Pulmonary artery endothelial cell (primary cell): Measurements from ENCODE around the gene SNX13. TPM values are rescaled to one million over a fixed set of nuclear protein-coding genes. Genes with fewer than 3 reads are reported as not detected.

Experiments used
- DNase-seq: peaks from one replicate; pipeline ENCODE4 v3.0.0-alpha.2; 2011; ENCODE audit warnings: low read depth, low spot score
- total RNA-seq: library from RNA; depleted of rRNA; stranded (reverse); fragments of >200 nt; gene quantifications from 2 replicates; pipeline ENCODE4 v1.2.3, GENCODE V29; 2014

Gene SNX13
- total RNA-seq, 1 donor from 2014 or later: 26.6 TPM

GRCh38 chr7:17948526-17949238 is 8.4 kb upstream of the SNX13 start:
- DNase-seq: no peak

DNA sequence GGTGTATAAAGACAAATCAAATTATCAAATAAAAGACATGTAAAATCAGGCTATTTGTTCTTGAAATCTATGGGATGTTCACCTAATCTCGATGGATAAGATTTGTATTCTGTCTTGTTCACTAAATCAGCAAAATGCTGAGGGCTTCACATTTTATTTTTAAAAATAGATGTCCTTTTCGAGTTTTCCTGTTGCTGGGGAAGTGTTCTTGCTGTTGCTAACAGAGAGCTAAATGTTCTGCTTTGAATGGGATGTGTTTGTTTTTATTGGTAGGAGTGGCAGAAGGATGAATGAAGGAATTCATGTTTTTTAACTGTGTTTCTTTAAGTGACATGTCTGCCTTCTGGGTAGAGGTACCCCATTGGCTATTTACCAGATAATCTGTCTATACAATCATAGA is 7.3 kb upstream of the SNX13 start:
- no peak for DNase-seq

DNA sequence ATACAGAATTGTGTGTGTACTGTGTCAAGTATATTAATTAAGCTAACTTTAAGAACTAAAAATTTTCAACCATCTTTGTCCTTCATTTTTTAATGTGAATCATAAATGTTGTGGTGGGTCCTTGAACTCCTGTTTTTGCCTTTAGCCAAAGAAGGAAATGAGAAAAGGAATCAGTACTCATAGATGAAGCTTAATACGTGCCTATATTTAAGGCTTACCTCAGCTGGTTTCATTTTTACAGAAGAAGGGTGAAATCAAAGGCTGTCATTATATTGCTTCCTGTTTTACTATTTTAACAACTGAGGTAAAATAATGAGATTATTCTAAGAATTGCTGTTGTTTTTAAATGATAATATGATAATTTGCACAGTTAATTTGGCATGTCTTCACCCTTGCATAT is 6.3 kb upstream of the SNX13 start:
- no peak for DNase-seq

DNA sequence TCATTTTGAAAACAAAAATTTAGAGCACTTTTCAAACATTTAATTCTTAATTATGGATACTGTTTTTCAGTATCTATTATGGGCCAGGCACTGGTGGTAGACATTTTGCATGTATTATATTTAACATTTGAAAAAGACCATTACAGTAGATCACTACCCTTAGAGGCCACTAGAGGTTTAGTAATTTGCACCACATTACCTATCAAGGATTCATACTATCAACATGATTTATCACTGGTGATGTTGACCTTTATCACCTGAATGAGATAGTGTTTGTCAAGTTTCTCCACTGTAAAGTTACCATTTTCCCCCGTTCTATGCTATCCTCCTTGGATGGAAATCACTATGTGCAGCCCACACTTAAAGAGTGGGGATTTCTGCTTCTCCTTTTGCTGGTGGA is 4.4 kb upstream of the SNX13 start:
- no peak for DNase-seq

GRCh38 chr7:17943006-17943405 is 2.7 kb upstream of the SNX13 start:
- no peak for DNase-seq

- DNase-seq: no peak
These were observed 1.9 kb upstream of the SNX13 start for GRCh38 chr7:17942231-17942630.

GRCh38 chr7:17940951-17941431 is 697 bp upstream of the SNX13 start:
- DNase-seq: no peak

- DNase-seq: no peak
These were observed 540 bp downstream of the SNX13 start for GRCh38 chr7:17939606-17940301.

DNA sequence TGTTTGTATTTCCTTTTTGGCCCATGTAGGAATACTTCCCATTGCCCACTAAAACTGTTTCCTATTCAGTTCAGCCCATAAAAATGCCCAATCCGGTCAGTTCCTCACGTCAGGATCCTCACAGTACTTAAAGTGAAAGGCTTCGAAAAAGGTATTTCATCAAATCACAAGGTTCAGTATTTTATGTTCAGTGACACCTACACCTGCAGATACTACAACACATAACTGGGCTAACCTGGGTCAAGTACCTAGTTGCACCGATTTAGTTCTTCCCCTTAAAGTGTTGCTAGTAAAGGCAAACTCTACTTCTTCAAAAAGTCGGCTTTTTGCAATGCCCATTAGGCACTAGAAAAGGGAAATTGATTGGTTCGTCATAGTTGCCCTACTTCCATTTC is 1.1 kb downstream of the SNX13 start:
- no peak for DNase-seq

- DNase-seq: no peak
These were observed 2.7 kb downstream of the SNX13 start for GRCh38 chr7:17937506-17938120.

- DNase-seq: no peak
These were observed 4.0 kb downstream of the SNX13 start for GRCh38 chr7:17936321-17936720.

- no peak for DNase-seq
These were observed 5.6 kb downstream of the SNX13 start for GRCh38 chr7:17934612-17935240.

DNA sequence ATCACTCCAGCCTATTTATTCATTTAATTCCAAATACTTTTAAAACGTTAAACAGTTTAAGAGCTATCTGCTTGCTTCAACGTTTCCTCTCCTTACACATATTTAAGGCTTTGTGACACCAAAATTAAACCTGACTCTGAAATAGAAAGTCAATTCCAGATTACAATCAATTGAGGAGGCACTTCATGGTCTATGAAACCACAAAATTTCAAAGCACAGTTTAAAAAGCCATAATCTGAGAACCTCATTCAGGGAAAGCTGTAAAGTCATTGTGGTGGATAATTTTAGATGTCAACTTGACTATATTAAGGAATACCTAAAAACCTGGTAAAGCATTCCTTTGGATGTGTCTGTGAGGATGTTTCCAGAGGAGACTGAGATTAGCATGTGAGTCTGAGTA is 6.2 kb downstream of the SNX13 start:
- no peak for DNase-seq

GRCh38 chr7:17932770-17933169 is 7.5 kb downstream of the SNX13 start:
- no peak for DNase-seq

DNA sequence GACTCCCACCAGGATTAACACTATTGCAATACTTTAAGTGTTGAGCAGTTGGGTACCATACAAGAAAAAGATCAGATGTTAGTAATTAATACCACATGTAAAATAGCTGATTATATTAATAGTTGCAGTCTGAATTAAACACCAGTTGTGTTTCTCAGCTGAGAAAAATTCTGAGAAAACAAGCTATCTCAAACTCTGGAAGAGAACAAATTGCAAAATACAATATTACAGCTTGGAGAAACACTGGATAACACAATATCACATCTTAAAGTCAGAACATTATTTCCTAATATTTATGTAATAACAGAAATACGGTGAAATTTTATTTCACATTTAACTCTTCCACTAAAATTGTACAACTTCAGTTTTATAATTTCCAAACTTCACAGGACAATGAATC is 9.2 kb downstream of the SNX13 start:
- no peak for DNase-seq

DNA sequence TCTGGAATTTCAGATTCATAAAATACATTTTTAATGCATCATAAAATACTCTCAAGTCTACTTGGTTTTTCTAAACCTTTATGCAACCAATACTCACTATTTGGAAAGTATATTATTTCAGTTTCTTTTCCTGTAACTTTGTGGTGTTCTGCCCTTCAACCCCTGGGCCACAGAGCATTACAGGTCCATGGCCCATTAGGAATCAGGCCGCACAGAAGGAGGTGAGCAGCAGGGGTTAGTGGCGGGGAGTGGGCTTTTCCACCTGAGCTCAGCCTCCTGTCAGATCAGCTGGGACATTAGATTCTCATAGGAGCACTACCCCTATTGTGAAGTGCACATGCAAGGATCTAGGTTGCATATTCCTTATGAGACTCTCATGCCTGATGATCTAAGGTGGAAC is 9.7 kb downstream of the SNX13 start:
- no peak for DNase-seq

GRCh38 chr7:17929647-17930395 is 10.5 kb downstream of the SNX13 start:
- no peak for DNase-seq

- DNase-seq: no peak
These were observed 12.2 kb downstream of the SNX13 start for GRCh38 chr7:17928055-17928454.

GRCh38 chr7:17921857-17922416 is 18.4 kb downstream of the SNX13 start:
- DNase-seq: no peak

DNA sequence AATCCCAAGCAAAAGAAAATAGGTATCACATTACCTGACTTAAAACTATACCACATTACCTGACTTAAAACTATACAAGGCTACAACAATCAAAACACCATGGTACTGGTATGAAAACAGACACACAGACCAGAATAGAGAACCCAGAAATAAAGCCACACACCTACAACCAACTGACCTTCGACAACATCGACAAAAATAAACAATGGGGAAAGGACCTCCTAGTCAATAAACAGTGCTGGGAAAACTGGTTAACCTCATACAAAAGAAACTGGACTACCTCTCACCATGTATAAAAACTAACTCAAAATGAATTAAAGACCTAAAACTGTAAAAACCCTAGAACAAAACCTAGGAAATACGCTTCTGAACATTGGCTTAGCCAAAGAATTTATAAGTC is 22.5 kb downstream of the SNX13 start:
- no peak for DNase-seq

GRCh38 chr7:17916786-17917185 is 23.5 kb downstream of the SNX13 start:
- no peak for DNase-seq
